ENCODE data around the gene ATP6V0E1.

Gene ATP6V0E1

GRCh38 chr5:173078878-173079277, 95.3 kb downstream of the ATP6V0E1 start:
- peaks cover 5% of the 10 kb centered on the region; the same call in 1 of the 2 replicates for H3K4me1 ChIP-seq (ENCODE audit: control insufficient read depth, insufficient read depth, low read length)
- no peaks in the 10 kb centered on the region for H3K9me3 ChIP-seq (ENCODE audit: control insufficient read depth, insufficient read depth, low read depth, low read length)
- no peaks in the 10 kb centered on the region for H3K36me3 ChIP-seq (ENCODE audit: control insufficient read depth in 2 of 2, insufficient read depth in 1 of 2, low read length in 2 of 2)
- no peak overlapping the region for H3K27ac ChIP-seq (ENCODE audit: extremely low read depth, low read depth, low read length)
- no peak overlapping the region for H3K4me3 ChIP-seq (ENCODE audit: low read depth, low read length)
- no peak for TF ChIP-seq ZNF114 (tag by site-specific recombination; IDR thresholded peaks at IDR 0.05)
- no peak for TF ChIP-seq ZNF211 (tag by site-specific recombination; IDR thresholded peaks at IDR 0.05; ENCODE audit: low read depth)
- no peak for TF ChIP-seq ELK4 (IDR thresholded peaks at IDR 0.05; ENCODE audit: borderline replicate concordance, low read depth, low read length)
- no peak for TF ChIP-seq ZBTB48 (tag by site-specific recombination; IDR thresholded peaks at IDR 0.05)
- no peak for TF ChIP-seq ZNF660 (tag by site-specific recombination; IDR thresholded peaks at IDR 0.05)
- TF ChIP-seq ZNF362 (tag by site-specific recombination; IDR thresholded peaks at IDR 0.05), result no peak
- TF ChIP-seq ZNF449 (tag by site-specific recombination; IDR thresholded peaks at IDR 0.05), result no peak
- TF ChIP-seq ZNF133 (tag by site-specific recombination; IDR thresholded peaks at IDR 0.05), result no peak
- TF ChIP-seq REPIN1 (tag by site-specific recombination; IDR thresholded peaks at IDR 0.05; ENCODE audit: low read depth), result no peak
- TF ChIP-seq KLF16 (tag by site-specific recombination; IDR thresholded peaks at IDR 0.05), result no peak
- TF ChIP-seq ZFP37 (tag by site-specific recombination; IDR thresholded peaks at IDR 0.05), result no peak
- ChIA-PET POLR2A (no interaction called here), CTCF (no interaction called here)

Measured in HEK293 (cell line).